KOPT-K1 (cell line): ENCODE data around the gene CCDC3.
"Not testable (repeated sequence)": the region's sequence is repeated elsewhere in the genome, so short reads cannot be mapped to it uniquely, and the experiment has no call there.

Experiments
- H3K27ac ChIP-seq: fragments of 200-600 bp; sonication (generic); 2 replicates; pipeline ENCODE4 v1.5.1; 2016; ENCODE audit warnings: antibody characterized with exemption, mild to moderate bottlenecking, low read depth, low read length; ENCODE audit not compliant: poor library complexity, severe bottlenecking
- H3K36me3 ChIP-seq: fragments of 200-600 bp; sonication (generic); 2 replicates; pipeline ENCODE4 v1.5.1; 2017; ENCODE audit warnings: antibody characterized with exemption, mild to moderate bottlenecking, low read length, moderate library complexity; ENCODE audit not compliant: insufficient read depth
- H3K9me3 ChIP-seq: fragments of 200-600 bp; sonication (generic); 2 replicates; pipeline ENCODE4 v1.5.1; 2017; ENCODE audit warnings: antibody characterized with exemption, low read length, mild to moderate bottlenecking; ENCODE audit not compliant: insufficient read depth, poor library complexity, severe bottlenecking

The CCDC3 gene

GRCh38 chr10:13001041-13001886, at the start of gene CCDC3:
Gene CCDC3 (minus strand): TSS chr10:13001713. CDS start chr10:13001570, 143 bp downstream.
- Histone ChIP-seq H3K9me3 (peaks cover 7% of the 10 kb centered on the region), H3K27ac (no peak within 1 kb of the TSS), H3K36me3 (no peaks in the 10 kb centered on the region)

GRCh38 chr10:13051126-13051694, 49.7 kb upstream of the CCDC3 start:
- no peak overlapping the region for H3K27ac ChIP-seq
- H3K36me3 ChIP-seq: no peaks in the 10 kb centered on the region
- no peaks in the 10 kb centered on the region for H3K9me3 ChIP-seq

- H3K36me3 ChIP-seq: no peaks in the 10 kb centered on the region
- no peaks in the 10 kb centered on the region for H3K9me3 ChIP-seq
- no peak overlapping the region for H3K27ac ChIP-seq
These were observed 48.4 kb upstream of the CCDC3 start for GRCh38 chr10:13049774-13050420.

DNA sequence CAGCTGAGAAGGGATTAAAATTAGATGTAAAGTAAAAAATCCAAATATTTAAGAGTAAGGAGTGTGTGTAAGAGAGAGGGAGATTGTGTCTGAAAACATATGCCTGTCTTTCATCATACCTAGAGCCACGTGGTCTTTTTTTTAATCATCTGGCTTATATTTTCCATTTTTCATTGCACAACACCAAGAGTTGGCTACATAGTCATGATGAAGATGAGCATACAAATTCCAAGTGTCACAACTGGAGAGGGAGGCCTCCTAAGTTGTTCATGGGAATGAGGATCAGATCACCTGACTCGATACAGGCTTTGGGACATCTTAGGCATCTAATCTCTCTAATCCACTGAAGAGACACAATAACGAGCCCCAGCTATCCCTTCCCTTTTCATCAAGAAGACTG, 47.2 kb upstream of the CCDC3 start:
- H3K27ac ChIP-seq: no peak overlapping the region

DNA sequence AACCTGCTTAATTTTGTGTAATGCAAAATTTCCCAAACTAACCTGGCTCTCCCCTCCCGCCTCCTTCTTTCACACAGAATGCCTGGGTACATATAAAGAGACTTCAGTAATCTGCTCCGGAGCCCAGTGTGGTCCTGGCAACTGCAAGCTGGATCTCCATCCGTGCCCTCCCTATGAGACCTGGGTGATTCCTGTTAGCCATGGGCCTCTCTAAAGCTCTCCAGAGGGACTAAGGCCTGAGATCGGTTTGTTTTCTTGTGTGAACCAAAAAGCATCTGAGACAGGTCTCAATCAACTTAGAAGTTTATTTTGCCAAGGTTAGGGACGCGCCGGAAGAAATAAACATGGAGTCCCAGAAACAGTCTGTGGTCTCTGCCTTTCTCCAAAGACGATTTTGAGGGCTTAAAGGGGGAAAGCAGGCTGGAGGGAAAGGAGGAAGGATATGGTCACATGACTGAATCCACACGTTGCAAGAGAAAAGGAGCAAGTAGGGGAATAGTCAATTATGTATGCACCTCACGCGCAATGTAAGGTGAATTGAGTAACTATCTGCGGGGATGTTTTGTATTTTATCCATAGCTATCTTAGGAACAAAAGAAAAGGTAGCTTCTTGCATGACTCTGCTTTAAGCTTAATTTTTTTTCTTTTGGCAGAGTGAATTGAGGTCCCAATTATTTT, 46.2 kb upstream of the CCDC3 start:
- Histone ChIP-seq H3K9me3 (no peaks in the 10 kb centered on the region), H3K27ac (no peak overlapping the region), H3K36me3 (no peaks in the 10 kb centered on the region)

More for the DNA sequence above, 47.2 kb upstream of the CCDC3 start:
- no peaks in the 10 kb centered on the region for H3K36me3 ChIP-seq
- no peaks in the 10 kb centered on the region for H3K9me3 ChIP-seq

DNA sequence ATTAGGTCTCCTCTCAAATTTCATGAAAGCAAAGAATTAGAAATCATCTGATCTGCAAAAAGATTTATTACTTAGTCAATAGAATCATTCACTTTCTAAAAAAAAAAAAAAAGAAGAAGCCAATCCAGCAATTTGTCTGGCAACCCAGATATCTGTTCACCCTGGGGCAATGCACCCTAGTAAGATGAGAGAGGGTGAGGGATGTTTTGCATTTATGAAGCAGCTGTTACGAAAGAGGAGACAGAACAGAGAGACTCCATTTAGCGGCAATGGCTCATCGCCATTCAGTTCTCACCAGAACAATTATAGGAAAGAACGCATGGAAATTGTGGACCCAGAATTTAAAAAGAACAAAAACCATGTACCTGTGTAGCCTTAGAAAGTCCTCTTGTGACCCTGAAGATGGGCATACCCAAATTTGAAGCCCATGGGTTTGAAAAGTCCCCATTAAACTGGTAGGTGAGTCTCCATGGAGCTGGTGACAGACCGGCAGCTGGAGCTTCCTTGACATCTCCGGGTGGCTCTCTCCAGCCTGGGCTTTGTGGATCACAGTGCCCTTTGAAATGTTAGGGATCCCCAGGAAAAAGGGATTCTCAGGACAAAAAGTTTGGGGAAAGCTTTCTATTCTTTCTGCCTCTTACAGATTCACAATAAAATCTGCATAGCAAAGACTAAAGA, 45.5 kb upstream of the CCDC3 start:
- no peaks in the 10 kb centered on the region for H3K36me3 ChIP-seq
- H3K9me3 ChIP-seq: no peaks in the 10 kb centered on the region
- H3K27ac ChIP-seq: no peak overlapping the region

DNA sequence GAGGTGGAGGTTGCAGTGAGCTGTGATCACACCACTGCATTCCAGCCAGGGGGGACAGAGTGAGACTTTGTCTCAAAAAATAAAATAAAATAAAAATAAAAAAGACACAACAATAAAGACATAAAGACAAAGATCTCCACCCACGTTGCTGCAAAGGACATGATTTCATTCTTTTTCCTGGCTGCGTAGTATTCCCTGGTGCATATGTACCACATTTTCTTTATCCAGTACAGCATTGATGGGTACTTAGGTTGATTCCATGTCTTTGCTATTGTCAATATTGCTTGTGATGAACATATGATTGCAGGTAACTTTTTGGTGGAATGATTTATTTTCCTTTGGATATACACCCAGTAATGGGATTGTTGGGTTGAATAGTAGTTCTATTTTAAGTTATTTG, 42.0 kb upstream of the CCDC3 start:
- H3K9me3 ChIP-seq: no peaks in the 10 kb centered on the region
- H3K27ac ChIP-seq: no peak overlapping the region
- H3K36me3 ChIP-seq: no peaks in the 10 kb centered on the region

DNA sequence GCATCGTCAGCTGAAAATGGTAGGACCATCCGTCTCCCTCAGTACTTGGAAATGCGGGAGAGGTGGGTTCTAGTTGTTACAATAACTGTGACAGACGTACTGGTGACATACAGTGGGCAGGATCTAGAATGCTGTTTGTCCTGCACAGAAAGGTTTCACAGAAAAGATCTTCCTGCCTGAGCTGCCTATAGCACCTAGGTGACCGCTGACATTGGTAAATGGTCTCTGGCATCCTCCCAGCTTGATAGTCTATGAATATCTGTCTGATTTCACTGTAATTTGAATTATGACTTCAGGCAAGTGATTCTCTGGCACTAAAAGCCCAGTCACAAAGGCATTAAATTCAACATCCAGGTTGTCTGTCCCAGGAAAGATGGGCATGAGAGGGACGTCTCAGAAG, 38.2 kb upstream of the CCDC3 start:
- Histone ChIP-seq H3K27ac (no peak overlapping the region), H3K36me3 (no peaks in the 10 kb centered on the region), H3K9me3 (no peaks in the 10 kb centered on the region)

GRCh38 chr10:13038391-13038790, 36.9 kb upstream of the CCDC3 start:
- Histone ChIP-seq H3K36me3 (no peaks in the 10 kb centered on the region), H3K9me3 (no peaks in the 10 kb centered on the region), H3K27ac (no peak overlapping the region)

DNA sequence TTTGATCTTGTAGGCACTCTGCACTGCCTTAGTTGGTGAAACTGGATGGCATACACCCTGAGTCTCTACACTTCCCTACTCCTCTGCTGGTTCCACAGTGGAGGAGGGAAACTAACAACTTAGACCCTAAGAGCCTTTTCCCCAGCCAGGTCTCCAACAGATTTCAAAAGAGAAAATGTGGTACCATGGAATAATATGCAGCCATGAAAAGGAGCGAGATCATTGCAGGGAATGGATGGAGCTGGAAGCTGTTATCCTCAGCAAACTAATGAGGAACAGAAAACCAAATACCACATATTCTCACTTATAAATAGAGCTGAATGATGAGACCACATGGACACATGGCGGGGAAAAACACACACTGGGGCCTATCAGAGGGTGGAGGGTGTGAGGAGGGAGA, 36.3 kb upstream of the CCDC3 start:
- Histone ChIP-seq H3K36me3 (no peaks in the 10 kb centered on the region), H3K9me3 (no peaks in the 10 kb centered on the region), H3K27ac (no peak overlapping the region)

- no peaks in the 10 kb centered on the region for H3K36me3 ChIP-seq
- no peak overlapping the region for H3K27ac ChIP-seq
- H3K9me3 ChIP-seq: no peaks in the 10 kb centered on the region
These were observed 35.3 kb upstream of the CCDC3 start for GRCh38 chr10:13036841-13037240.

DNA sequence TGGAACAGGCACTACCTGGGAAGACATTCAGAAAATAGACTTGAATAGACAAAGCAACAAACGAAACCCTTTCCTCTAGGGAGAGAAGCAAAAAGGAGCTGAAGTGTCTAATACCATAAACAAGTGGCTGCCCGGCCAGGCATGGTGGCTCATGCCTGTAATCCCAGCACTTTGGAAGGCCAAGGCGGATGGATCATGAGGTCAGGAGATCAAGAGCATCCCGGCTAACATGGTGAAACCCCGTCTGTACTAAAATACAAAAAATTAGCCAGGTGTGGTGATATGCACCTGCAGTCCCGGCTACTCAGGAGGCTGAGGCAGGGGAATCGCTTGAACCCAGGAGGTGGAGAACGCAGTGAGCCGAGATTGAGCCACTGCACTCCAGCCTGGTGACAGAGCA, 34.2 kb upstream of the CCDC3 start:
- not testable (repeated sequence) for H3K27ac ChIP-seq, H3K36me3 ChIP-seq, H3K9me3 ChIP-seq

DNA sequence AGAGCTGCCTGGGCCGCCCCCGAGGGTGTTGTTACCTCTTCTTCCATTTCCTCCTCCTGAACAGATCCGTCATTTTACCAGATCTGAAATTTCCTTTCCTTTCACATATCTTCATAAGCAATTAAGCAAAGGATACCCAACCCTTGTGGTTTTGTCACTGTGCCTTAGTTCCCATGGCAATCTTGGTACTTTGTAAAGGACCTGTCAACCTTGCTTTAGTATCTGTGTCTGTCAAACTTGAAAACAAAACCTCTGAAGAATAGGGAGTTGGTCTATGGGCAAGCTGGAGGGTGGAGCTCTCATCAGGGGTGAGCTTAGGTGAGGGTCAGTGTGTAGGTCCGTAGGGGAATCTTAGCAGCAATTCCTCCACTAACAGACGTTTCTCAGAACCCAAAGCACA, 25.4 kb upstream of the CCDC3 start:
- Histone ChIP-seq H3K9me3 (peaks cover 33% of the 10 kb centered on the region), H3K27ac (no peak overlapping the region), H3K36me3 (no peaks in the 10 kb centered on the region)

DNA sequence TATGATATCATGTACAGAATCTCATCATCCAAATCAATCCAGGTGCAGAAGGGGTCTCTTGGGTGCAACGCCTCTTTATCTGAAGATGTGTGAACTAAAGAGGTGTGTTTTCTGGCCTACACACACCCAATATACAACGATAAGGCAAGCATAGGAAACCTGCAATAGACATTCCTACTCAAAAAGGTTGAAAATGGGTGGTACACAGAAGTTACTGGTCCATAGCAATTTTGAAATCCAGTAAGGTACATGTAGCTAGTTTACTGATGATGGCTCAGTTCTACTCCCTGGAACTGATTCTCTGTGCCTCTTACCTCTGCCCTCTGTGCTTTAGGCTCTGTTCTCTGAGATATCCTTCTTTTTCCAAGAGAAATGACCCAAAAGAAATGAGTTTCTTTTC, 22.2 kb upstream of the CCDC3 start:
- peaks cover 29% of the 10 kb centered on the region for H3K9me3 ChIP-seq
- no peak overlapping the region for H3K27ac ChIP-seq
- H3K36me3 ChIP-seq: no peaks in the 10 kb centered on the region

- Histone ChIP-seq H3K27ac (no peak overlapping the region), H3K36me3 (no peaks in the 10 kb centered on the region), H3K9me3 (peaks cover 20% of the 10 kb centered on the region)
These were observed 17.8 kb upstream of the CCDC3 start for GRCh38 chr10:13019280-13019679.
